Measurements from ENCODE around the gene TNFRSF4. TPM values are rescaled to one million over a fixed set of nuclear protein-coding genes. Genes with fewer than 3 reads are reported as not detected.

Gene TNFRSF4
- total RNA-seq, 1 donor from 2014 or later: 0.52 TPM

GRCh38 chr1:1183221-1183747 is 30.7 kb downstream of the TNFRSF4 start:
- Histone ChIP-seq H3K36me3 (ENCODE audit: control insufficient read depth in 3 of 3, insufficient read depth in 3 of 3, low read length in 3 of 3) (no peaks in the 10 kb centered on the region), H3K4me1 (ENCODE audit: control insufficient read depth in 3 of 3, insufficient read depth in 3 of 3, low read length in 3 of 3) (peaks cover 0 to 10% (median 0%) of the 10 kb centered on the region in 3 donors), H3K9me3 (ENCODE audit: control insufficient read depth in 3 of 3, low read length in 3 of 3) (no peaks in the 10 kb centered on the region), H3K9ac (ENCODE audit: low read depth in 1 of 3, low read length in 3 of 3) (no peak overlapping the region), H3K4me3 (ENCODE audit: low read length in 3 of 3) (no peak overlapping the region), H3K27ac (ENCODE audit: low read depth, low read length) (no peak overlapping the region), H3K27me3 (ENCODE audit: control insufficient read depth in 3 of 3, insufficient read depth in 3 of 3, low read length in 3 of 3) (peaks cover 4 to 25% (median 21%) of the 10 kb centered on the region in 3 donors)

GRCh38 chr1:1182491-1183220 is 31.3 kb downstream of the TNFRSF4 start:
- Histone ChIP-seq H3K4me3 (ENCODE audit: low read length in 3 of 3) (no peak overlapping the region), H3K27ac (ENCODE audit: low read depth, low read length) (no peak overlapping the region), H3K9me3 (ENCODE audit: control insufficient read depth in 3 of 3, low read length in 3 of 3) (no peaks in the 10 kb centered on the region)

GRCh38 chr1:1181938-1182410 is 32.0 kb downstream of the TNFRSF4 start:
- peaks cover 14 to 33% (median 31%) of the 10 kb centered on the region in 3 donors for H3K27me3 ChIP-seq (ENCODE audit: control insufficient read depth in 3 of 3, insufficient read depth in 3 of 3, low read length in 3 of 3)
- no peak overlapping the region for H3K27ac ChIP-seq (ENCODE audit: low read depth, low read length)
- peaks cover 0 to 10% (median 0%) of the 10 kb centered on the region in 3 donors for H3K4me1 ChIP-seq (ENCODE audit: control insufficient read depth in 3 of 3, insufficient read depth in 3 of 3, low read length in 3 of 3)
- no peak overlapping the region for H3K9ac ChIP-seq (ENCODE audit: low read depth in 1 of 3, low read length in 3 of 3)
- no peaks in the 10 kb centered on the region for H3K36me3 ChIP-seq (ENCODE audit: control insufficient read depth in 3 of 3, insufficient read depth in 3 of 3, low read length in 3 of 3)
- H3K9me3 ChIP-seq (ENCODE audit: control insufficient read depth in 3 of 3, low read length in 3 of 3): no peaks in the 10 kb centered on the region
- H3K4me3 ChIP-seq (ENCODE audit: low read length in 3 of 3): no peak overlapping the region

More at GRCh38 chr1:1182491-1183220, 31.3 kb downstream of the TNFRSF4 start:
- Histone ChIP-seq H3K36me3 (ENCODE audit: control insufficient read depth in 3 of 3, insufficient read depth in 3 of 3, low read length in 3 of 3) (no peaks in the 10 kb centered on the region), H3K4me1 (ENCODE audit: control insufficient read depth in 3 of 3, insufficient read depth in 3 of 3, low read length in 3 of 3) (peaks cover 0 to 10% (median 0%) of the 10 kb centered on the region in 3 donors), H3K27me3 (ENCODE audit: control insufficient read depth in 3 of 3, insufficient read depth in 3 of 3, low read length in 3 of 3) (peaks cover 8 to 30% (median 26%) of the 10 kb centered on the region in 3 donors), H3K9ac (ENCODE audit: low read depth in 1 of 3, low read length in 3 of 3) (no peak overlapping the region)

GRCh38 chr1:1181129-1181937 is 32.6 kb downstream of the TNFRSF4 start:
- no peak overlapping the region for H3K4me3 ChIP-seq (ENCODE audit: low read length in 3 of 3)
- H3K36me3 ChIP-seq (ENCODE audit: control insufficient read depth in 3 of 3, insufficient read depth in 3 of 3, low read length in 3 of 3): no peaks in the 10 kb centered on the region
- peaks cover 0 to 10% (median 0%) of the 10 kb centered on the region in 3 donors for H3K4me1 ChIP-seq (ENCODE audit: control insufficient read depth in 3 of 3, insufficient read depth in 3 of 3, low read length in 3 of 3)
- no peaks in the 10 kb centered on the region for H3K9me3 ChIP-seq (ENCODE audit: control insufficient read depth in 3 of 3, low read length in 3 of 3)
- H3K27me3 ChIP-seq (ENCODE audit: control insufficient read depth in 3 of 3, insufficient read depth in 3 of 3, low read length in 3 of 3): peaks cover 21 to 37% (median 36%) of the 10 kb centered on the region in 3 donors
- no peak overlapping the region for H3K9ac ChIP-seq (ENCODE audit: low read depth in 1 of 3, low read length in 3 of 3)
- H3K27ac ChIP-seq (ENCODE audit: low read depth, low read length): no peak overlapping the region

- H3K27me3 ChIP-seq (ENCODE audit: control insufficient read depth in 3 of 3, insufficient read depth in 3 of 3, low read length in 3 of 3): peaks cover 29 to 48% (median 47%) of the 10 kb centered on the region in 3 donors
- H3K27ac ChIP-seq (ENCODE audit: low read depth, low read length): no peak overlapping the region
- no peak overlapping the region for H3K4me3 ChIP-seq (ENCODE audit: low read length in 3 of 3)
- H3K36me3 ChIP-seq (ENCODE audit: control insufficient read depth in 3 of 3, insufficient read depth in 3 of 3, low read length in 3 of 3): no peaks in the 10 kb centered on the region
- H3K9me3 ChIP-seq (ENCODE audit: control insufficient read depth in 3 of 3, low read length in 3 of 3): no peaks in the 10 kb centered on the region
- no peak overlapping the region for H3K9ac ChIP-seq (ENCODE audit: low read depth in 1 of 3, low read length in 3 of 3)
- peaks cover 0 to 10% (median 0%) of the 10 kb centered on the region in 3 donors for H3K4me1 ChIP-seq (ENCODE audit: control insufficient read depth in 3 of 3, insufficient read depth in 3 of 3, low read length in 3 of 3)
Measured at GRCh38 chr1:1179983-1180861, 33.7 kb downstream of the TNFRSF4 start.

GRCh38 chr1:1179346-1179982 is 34.5 kb downstream of the TNFRSF4 start:
- no peak overlapping the region for H3K4me3 ChIP-seq (ENCODE audit: low read length in 3 of 3)
- peaks cover 0 to 10% (median 0%) of the 10 kb centered on the region in 3 donors for H3K4me1 ChIP-seq (ENCODE audit: control insufficient read depth in 3 of 3, insufficient read depth in 3 of 3, low read length in 3 of 3)
- no peak overlapping the region for H3K27ac ChIP-seq (ENCODE audit: low read depth, low read length)
- H3K9ac ChIP-seq (ENCODE audit: low read depth in 1 of 3, low read length in 3 of 3): no peak overlapping the region
- H3K27me3 ChIP-seq (ENCODE audit: control insufficient read depth in 3 of 3, insufficient read depth in 3 of 3, low read length in 3 of 3): peaks cover 30 to 50% (median 50%) of the 10 kb centered on the region in 3 donors
- no peaks in the 10 kb centered on the region for H3K9me3 ChIP-seq (ENCODE audit: control insufficient read depth in 3 of 3, low read length in 3 of 3)
- H3K36me3 ChIP-seq (ENCODE audit: control insufficient read depth in 3 of 3, insufficient read depth in 3 of 3, low read length in 3 of 3): no peaks in the 10 kb centered on the region

- Histone ChIP-seq H3K27ac (ENCODE audit: low read depth, low read length) (no peak overlapping the region), H3K9me3 (ENCODE audit: control insufficient read depth in 3 of 3, low read length in 3 of 3) (no peaks in the 10 kb centered on the region), H3K4me3 (ENCODE audit: low read length in 3 of 3) (no peak overlapping the region), H3K27me3 (ENCODE audit: control insufficient read depth in 3 of 3, insufficient read depth in 3 of 3, low read length in 3 of 3) (peaks cover 30 to 56% (median 52%) of the 10 kb centered on the region in 3 donors), H3K4me1 (ENCODE audit: control insufficient read depth in 3 of 3, insufficient read depth in 3 of 3, low read length in 3 of 3) (peaks cover 0 to 9% (median 0%) of the 10 kb centered on the region in 3 donors), H3K36me3 (ENCODE audit: control insufficient read depth in 3 of 3, insufficient read depth in 3 of 3, low read length in 3 of 3) (no peaks in the 10 kb centered on the region), H3K9ac (ENCODE audit: low read depth in 1 of 3, low read length in 3 of 3) (no peak overlapping the region)
Measured at GRCh38 chr1:1178794-1179331, 35.1 kb downstream of the TNFRSF4 start.

GRCh38 chr1:1177452-1178206 is 36.3 kb downstream of the TNFRSF4 start:
- Histone ChIP-seq H3K9me3 (ENCODE audit: control insufficient read depth in 3 of 3, low read length in 3 of 3) (no peaks in the 10 kb centered on the region), H3K36me3 (ENCODE audit: control insufficient read depth in 3 of 3, insufficient read depth in 3 of 3, low read length in 3 of 3) (no peaks in the 10 kb centered on the region), H3K9ac (ENCODE audit: low read depth in 1 of 3, low read length in 3 of 3) (no peak overlapping the region), H3K27ac (ENCODE audit: low read depth, low read length) (no peak overlapping the region), H3K27me3 (ENCODE audit: control insufficient read depth in 3 of 3, insufficient read depth in 3 of 3, low read length in 3 of 3) (peaks cover 39 to 62% (median 58%) of the 10 kb centered on the region in 3 donors), H3K4me3 (ENCODE audit: low read length in 3 of 3) (no peak overlapping the region), H3K4me1 (ENCODE audit: control insufficient read depth in 3 of 3, insufficient read depth in 3 of 3, low read length in 3 of 3) (peaks cover 0 to 4% (median 0%) of the 10 kb centered on the region in 3 donors)

Measured in skeletal muscle tissue (tissue), 4 donors.